GM21528 (cell line): ENCODE measurements around the gene GPR27.

ENCODE experiments used
- ATAC-seq: cut with Tn5 transposase; IDR thresholded peaks from one replicate; pipeline ENCODE4 v1.9.1; 2021; ENCODE audit warnings: mild to moderate bottlenecking, moderate library complexity; ENCODE audit not compliant: unreplicated experiment, low FRiP score

Gene GPR27

DNA sequence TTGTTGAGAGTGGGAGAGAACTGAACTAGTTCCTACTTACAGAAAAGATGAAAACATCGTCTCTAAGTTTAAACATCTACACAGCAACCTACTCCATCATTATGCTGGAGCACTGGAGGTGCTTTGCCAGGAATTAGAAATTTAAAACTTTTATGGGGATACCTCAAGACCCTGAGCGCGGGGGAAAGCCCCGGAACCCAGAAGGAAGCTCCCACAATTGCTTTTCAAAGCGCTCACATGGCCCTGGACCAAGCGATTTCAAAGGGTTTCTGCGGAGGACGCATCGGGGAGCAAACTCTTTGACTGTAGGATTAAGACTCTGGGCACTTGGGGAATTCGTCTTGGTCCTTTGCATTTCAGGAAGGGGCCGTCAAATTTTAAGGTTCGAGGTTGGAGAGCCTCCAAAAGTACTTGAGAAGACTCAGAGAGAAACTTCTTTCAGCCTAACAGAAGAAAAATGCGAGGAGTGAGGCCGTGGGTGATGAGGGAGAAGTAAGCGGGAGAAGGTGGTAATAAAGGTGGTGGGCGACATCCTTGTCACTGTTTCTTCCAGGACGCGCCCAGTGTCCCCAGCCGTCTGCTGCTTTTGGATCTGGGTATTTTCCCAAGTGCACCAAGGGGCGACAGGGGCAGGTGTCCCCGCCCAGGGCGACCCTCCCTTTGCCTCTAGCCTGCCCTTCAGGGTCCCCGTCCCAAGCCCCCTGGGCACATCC lies 30.7 kb downstream of the GPR27 start:
- no peak for ATAC-seq

DNA sequence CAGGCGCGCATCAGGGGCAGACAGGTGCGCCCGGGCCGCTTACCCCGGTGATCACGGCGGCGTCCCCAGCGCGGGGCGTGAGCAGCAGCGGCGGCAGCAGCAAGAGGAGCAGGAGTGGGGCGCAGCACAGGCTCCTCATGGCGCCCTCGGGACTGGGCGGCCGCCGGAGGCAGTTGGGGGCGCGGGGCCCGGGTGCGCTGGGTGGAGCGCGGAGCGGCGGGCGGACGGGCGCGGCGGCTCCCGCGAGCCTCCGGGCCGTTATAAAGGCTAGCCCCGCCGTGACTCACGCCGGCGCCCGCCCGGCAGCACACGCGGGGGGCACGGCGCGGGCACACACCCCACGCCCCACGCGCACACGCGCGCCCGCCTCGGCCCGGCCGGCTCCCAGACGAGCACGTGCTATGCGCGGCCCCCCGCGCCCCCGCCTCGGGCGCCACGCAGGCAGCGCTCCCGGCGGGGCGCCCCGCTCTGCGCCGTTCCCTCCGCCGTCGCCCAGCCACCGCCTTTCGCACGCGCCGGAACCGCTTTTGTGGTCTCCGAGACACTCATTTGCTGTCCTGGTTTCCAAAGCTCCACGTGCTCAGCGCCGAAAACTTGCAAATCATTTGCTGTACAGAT lies 31.4 kb downstream of the GPR27 start, which contains the start of gene PROK2:
PROK2 (minus strand) TSS at position 235 of the 618 bp plus-strand sequence; CDS start at position 139, 96 bp downstream.
- no peak for ATAC-seq

DNA sequence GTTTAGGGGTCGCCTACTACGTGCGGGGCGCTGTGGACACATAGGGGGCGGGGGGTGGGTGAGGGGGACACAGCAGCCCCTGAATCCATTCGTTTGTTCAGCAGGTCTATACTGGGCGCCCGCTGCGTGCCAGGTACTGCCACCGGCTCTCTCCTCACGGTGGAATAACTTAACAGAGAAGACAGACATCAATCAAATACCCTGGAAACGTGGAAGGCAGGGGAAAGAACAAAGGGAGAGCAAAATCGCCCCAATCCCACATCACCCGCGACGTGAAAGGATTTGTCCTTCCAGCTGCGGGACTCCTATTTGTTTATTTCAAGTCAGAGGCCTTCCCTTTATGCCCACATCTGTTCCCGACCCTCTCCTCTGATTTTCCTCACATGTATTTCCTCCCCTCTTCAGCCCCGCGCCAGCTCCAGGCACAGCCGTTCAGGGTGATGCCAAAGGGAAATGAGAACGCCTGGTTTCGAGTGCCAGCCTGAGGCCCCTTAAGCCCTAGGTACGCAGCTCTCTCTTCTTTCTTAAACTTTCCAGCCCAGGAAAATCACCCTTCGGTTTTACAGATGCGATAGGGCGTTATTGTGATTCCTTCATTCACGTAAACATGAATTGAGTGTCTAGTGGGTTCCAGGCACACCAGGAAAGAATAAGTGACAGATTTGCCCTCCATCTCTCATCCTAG lies 32.0 kb downstream of the GPR27 start:
- no peak for ATAC-seq

DNA sequence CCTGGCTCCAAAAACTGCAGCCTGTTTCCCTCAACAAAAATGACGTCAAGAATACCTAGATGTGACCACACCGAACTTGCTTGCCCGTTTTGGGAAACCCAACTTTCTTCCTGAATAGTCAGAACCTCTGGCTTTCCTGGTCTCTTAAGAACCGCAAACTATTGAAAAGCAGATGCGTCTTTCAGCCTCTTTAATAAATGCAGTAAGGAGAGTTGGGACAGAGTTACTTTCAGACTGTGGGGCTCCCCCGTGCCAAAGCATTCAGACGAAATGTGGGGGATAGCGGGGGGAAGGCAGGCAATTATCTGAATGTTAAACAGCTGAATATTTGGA lies 32.5 kb downstream of the GPR27 start:
- no peak for ATAC-seq

DNA sequence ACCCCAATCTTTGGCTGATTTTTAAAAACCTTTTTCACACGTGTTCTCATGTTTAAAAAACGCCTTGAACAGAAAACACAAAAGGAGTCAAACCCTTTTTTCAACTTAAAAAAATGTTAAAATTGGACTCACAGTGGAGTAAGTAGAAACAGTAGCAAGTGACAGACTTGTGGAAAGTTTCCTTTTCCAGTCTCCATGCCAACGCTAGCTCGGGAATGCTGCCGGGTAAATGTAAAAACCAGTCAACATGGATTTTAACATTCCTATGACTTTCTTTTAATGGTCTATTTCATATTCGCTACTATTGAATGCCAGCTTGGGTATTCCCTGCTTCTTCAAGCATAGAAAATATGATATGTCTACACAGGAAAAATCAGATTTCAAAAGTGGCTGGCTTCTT lies 32.9 kb downstream of the GPR27 start:
- ATAC-seq = no peak

DNA sequence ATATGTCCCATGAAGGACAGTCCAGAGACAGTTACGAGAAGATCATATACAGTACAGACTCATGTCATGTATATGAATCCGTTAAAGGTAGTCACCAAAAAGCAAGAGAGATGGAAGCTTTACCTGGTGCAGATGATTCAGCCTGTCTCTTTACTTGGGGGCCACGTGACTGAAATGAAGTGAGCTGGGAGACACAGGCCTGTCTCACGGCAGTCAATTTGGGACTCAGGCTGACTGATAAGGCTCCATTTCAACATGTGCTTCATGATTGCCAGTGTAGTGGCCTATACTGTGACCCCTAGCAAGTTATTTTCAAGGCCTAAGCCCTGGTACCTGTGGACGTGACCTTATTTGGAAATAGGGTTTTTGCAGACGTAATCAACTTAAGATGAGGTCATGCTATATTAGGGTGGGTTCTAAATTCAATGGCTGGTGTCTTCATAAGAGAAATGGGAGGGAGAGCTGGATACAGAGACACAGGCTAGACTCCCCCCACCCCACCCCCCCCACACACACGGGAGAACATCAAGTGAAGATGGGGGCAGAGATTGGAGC lies 34.3 kb downstream of the GPR27 start:
- ATAC-seq = no peak

DNA sequence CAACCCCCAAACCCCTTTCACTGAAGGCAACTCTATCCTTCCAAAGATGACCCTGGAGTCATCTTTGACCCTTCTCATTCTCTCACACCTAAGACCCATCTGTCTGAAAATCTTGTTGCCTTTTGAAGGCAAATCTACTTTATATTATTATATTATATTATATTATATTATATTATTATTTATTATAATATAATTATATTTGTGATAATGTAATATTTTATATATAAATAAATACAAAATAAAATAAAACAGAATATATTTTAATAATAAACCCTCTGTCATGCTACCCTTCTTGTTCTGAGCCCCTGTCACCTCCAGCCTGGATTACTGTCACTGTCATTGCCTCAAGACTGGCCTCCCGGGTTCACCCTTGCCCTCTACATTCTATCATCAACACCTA lies 36.3 kb downstream of the GPR27 start:
- no peak for ATAC-seq

DNA sequence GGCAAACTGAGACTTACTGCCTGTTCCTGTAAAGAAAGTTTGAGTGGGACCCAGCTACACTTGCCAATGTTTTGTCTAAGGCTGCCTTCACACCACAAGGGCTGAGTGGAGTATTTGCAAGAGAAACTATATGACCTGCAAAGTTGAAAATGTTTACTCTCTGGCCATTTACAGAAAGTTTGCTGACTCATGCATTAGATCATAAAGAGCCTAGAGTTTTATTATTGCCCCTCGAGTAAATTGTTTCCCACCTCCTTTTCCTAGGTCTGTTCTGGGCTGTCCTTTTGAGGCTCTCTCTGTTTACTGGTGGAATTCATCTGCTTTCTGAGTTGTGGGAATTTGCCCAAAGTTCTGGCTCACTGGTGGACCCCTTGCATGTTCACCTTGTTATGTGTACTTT lies 38.0 kb downstream of the GPR27 start:
- no peak for ATAC-seq

DNA sequence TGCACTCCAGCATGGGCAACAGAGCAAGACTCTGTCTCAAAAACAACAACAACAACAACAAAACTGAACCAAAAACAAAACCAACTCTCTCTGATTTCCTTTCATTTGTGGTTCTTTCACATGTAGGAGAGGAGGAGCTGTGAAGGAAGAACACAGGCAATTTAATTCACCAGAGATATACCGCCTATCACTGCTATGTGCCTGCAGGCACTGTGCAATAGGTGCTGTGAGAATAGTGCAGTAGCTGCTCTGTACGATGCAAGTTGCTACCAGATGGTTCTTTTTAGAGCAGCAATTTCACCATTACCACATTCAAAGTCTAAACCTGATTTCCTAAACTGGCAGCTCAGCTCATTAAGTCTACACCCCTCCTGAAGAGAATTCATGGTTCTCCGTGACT lies 42.6 kb downstream of the GPR27 start:
- ATAC-seq = no peak

DNA sequence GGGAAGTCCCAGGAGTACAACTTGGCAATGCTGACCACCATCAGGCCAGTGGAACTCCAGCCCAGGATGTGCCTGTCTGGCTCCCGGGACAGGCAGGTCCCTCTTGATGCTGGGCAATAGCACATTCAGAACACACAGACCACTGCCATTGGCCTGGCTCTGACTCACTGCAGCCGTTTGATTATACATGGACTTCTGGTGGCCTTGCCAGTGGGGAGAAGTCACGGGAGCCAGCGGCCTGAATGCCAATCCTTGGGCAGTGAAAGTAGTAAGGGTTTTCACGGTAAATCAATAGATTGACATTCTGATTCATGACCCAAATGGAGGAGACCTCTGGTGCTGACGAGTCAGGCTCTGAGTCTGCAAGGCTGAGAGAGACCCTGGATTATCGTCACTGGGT lies 43.8 kb downstream of the GPR27 start:
- ATAC-seq = no peak

DNA sequence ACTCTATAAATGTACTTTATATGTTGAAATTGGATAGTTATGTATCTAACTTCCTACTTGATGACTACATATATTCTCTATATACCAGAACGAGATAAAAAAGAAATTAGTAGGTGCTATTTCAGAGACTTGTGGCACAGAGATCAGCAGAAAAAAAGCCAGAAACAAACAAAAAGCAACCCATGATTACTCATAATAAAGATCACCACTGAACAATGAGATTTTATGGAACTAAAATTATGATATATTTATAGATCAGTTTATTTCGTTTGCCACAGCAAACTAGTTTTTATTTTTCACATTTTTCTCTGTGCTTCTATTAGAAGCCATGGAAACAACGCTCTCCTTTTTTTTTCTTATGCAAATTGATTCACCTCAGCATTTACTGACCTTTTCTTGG lies 46.4 kb downstream of the GPR27 start:
- no peak for ATAC-seq

DNA sequence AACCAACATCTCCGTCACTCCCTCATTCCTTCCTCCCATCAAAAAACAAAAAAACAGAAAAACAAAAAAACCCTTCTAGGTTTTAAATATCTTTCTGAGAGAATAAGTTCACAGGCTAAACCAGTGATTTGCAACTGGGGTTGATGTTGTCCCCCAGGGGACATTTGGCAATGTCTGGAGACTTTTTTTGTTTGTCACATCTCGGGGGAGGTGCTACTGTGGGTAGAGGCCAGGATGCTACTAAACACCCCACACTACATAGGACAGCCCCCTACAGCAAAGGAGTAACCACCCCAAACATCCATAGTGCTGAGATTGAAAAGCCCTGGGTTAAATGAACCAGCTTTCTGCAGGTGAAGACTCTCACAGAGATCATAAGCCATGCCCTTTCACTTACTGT lies 48.3 kb downstream of the GPR27 start:
- ATAC-seq = no peak

DNA sequence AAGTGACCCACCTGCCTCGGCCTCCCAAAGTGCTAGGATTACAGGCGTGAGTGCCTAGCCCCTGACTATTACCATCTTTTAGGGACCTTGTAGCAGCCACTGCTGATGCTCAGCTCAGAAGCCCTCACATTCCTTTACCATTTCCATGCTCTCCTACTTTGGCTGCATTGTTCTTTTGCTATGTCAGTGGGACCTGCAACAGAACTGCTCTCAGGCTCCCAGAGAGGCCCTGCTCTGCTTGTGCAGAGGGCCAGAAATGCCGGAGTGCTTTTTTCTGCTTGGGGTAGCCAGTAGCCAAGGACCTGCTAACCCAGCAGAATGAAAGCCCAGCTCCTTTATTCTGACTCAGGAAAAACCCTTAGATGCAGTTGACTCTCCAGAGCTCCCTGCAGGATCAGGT lies 49.6 kb downstream of the GPR27 start:
- no peak for ATAC-seq

DNA sequence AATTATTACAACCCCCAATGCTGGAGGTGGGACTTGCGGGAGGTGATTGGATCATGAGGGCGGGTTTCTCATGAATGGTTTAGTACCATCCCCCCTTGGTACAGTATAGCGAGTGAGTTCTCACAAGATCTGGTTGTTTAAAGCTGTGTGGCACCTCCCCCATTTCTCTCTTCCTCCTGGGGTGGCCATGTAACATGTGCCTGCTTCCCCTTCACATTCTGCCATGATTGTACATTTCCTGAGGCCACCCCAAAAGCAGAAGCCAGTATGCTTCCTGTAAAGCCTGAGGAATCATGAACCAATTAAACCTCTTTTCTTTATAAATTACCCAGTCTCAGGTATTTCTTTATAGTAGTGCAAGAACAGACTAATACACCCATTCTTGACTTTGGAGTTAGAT lies 51.5 kb downstream of the GPR27 start:
- ATAC-seq = no peak

DNA sequence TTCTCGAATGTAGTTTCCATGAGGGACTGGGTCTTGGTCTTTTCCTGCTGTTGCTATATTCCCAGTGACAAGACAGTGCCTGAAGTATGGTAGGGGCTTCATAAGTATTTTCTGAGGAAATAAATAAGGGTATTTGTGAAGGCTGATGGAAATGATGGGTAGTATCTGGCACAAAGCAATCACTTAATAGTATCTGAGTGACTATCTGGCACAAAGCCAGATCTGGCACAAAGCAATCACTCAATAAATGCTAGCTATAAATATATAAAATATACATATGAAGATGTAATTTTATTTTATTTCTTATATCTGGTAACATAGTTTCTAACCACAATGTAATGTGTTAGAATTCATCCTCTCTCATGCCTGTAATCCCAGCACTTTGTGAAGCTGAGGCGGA lies 52.0 kb downstream of the GPR27 start:
- no peak for ATAC-seq
